Measurements from ENCODE around the gene CDK2AP2.
"Not testable (repeated sequence)": the region's sequence is repeated elsewhere in the genome, so short reads cannot be mapped to it uniquely, and the experiment has no call there.

The CDK2AP2 gene

DNA sequence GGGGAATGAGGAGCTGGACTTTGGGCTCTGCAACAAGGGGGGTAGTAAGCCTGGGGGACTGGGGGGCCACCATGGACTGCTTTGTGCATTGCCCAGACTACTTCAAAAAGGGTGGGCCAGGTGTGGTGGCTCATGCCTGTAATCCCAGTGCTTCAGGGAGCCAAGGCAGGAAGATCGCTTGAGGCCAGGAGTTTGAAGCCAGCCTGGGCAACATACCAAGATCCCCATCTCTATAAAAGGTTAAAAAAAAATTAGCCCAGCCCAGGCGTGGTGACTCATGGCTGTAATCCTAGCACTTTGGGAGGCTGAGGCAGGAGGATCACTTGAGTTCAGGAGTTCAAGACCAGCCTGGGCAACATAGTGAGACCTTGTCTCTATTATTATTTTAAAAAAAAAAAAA lies 42.4 kb downstream of the CDK2AP2 start:
- not testable (repeated sequence) for DNase-seq

DNA sequence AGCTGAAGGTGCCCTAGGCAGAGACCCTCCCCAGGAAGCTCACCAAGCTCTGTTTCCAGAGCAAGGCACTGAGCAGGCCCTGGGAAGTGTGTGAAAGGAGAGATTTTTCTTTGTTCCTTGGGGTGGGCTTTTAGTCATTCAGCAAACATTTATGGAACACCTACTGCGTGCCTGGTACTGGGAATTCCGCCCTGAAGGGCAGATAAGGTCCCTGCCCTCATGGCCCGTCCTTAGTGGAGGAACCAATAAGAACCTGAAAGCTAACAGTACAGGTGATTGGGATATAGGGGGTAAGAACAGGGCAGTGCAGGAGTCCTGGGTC lies 42.8 kb downstream of the CDK2AP2 start:
- no peak for DNase-seq

GRCh38 chr11:67464411-67465188 lies 43.4 kb downstream of the CDK2AP2 start:
- peak; percentile 86 to 96 (median 91) for DNase-seq

DNA sequence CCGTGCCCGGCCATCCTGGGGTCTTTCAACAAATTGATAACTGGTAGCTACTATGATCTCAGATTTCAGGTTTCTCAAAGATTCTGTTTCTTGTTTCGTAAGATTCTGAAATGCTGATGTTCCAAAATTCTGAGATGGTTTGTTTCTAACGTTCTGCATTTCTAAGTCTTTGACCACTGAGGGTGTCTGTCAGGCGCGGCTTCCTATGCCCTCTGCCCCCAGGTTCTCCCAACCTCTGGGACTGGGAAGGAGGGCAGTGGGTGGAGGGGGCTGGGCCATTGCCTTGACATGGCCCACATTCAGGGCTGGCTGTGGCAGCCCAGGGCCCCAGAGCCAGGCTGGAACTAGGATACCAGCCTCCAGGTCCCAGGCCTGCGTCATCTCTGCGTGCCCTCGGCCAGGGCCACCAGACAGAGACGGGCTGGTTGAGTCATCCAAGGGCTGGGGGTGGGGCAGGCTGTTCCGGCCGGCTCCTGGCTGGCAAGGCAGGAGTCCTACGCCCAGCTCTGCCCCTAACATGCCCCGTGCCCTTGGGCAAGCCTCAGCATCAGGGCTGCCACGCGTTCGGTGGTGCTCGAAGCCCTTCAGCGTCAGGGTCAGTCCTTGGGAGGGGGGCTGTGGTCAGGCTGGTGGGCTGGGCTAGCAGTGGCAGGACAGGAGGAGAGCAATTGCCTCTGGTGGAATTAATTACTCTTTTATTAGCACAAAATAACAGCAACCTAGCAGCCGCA lies 44.1 kb downstream of the CDK2AP2 start:
- peak; percentile 91 to 96 (median 95) for DNase-seq

GRCh38 chr11:67463186-67463585 lies 44.8 kb downstream of the CDK2AP2 start:
- no peak for DNase-seq

GRCh38 chr11:67458266-67458665 lies 49.7 kb downstream of the CDK2AP2 start:
- no peak for DNase-seq

DNA sequence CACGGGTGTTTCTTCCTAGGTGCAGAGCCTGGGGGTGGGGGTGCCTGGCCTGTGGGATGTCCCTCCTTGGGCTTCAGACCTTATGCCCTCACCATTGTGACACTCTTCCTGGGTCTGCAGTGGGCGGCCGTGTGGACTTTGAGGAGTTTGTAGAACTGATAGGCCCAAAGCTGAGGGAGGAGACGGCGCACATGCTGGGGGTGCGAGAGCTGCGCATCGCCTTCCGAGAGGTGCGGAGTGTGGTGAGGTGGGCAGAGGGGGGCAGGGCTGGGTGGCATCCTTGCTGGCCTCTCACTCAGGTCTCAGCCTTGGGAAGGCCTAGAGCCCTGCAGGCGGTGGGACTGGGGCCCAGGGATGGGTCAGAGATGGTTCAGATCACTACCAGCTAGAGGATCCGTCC lies 50.5 kb downstream of the CDK2AP2 start:
- no peak for DNase-seq

All from suppressor macrophage (primary cell).